Measurements from ENCODE around the gene LRRC3. TPM values are rescaled to one million over a fixed set of nuclear protein-coding genes. Genes with fewer than 3 reads are reported as not detected.
A peak's percentile ranks its signal among the peaks of the same experiment; 100 is the strongest.

The LRRC3 gene
- total RNA-seq, 4 donors from 2014 or later = 3.9 to 6.2 (median 4.7) TPM

DNA sequence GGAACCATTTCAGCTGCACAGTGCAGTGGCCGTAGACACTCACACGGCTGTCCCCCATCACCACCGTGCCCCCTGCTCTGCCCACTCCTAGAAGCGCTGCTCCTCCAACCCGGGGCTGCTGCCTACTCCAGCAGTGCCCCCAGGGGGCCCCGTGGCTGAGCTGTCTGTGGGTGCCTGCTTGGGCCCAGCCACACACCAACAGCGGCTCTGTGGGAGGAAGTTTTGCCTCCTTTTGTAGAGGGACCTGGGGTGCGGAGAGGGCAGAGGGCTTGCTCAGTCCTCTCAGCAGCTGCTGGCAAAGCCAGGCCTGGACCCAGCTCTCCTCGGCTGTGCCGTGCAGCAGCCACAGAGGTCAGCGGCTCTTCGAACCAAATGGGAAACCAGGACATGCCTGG is 11.4 kb upstream of the LRRC3 start:
- 90% methylated on average over 2 of the region's 12 CpGs for WGBS
- Histone ChIP-seq H3K4me1 (no peaks in the 10 kb centered on the region), H3K9me3 (no peaks in the 10 kb centered on the region), H3K4me3 (no peak overlapping the region), H3K27ac (no peak overlapping the region), H3K27me3 (peaks cover 48% of the 10 kb centered on the region), H3K36me3 (no peaks in the 10 kb centered on the region)
- DNase-seq (ENCODE audit: low spot score in 2 of 2) = no peak
- TF ChIP-seq, protein P1, sequence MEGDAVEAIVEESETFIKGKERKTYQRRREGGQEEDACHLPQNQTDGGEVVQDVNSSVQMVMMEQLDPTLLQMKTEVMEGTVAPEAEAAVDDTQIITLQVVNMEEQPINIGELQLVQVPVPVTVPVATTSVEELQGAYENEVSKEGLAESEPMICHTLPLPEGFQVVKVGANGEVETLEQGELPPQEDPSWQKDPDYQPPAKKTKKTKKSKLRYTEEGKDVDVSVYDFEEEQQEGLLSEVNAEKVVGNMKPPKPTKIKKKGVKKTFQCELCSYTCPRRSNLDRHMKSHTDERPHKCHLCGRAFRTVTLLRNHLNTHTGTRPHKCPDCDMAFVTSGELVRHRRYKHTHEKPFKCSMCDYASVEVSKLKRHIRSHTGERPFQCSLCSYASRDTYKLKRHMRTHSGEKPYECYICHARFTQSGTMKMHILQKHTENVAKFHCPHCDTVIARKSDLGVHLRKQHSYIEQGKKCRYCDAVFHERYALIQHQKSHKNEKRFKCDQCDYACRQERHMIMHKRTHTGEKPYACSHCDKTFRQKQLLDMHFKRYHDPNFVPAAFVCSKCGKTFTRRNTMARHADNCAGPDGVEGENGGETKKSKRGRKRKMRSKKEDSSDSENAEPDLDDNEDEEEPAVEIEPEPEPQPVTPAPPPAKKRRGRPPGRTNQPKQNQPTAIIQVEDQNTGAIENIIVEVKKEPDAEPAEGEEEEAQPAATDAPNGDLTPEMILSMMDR (IDR thresholded peaks at IDR 0.05) = no peak
- TF ChIP-seq POLR2AphosphoS5 (IDR thresholded peaks at IDR 0.05) (no peak), EP300 (IDR thresholded peaks at IDR 0.05) (no peak), POLR2A (IDR thresholded peaks at IDR 0.05) (no peak)

DNA sequence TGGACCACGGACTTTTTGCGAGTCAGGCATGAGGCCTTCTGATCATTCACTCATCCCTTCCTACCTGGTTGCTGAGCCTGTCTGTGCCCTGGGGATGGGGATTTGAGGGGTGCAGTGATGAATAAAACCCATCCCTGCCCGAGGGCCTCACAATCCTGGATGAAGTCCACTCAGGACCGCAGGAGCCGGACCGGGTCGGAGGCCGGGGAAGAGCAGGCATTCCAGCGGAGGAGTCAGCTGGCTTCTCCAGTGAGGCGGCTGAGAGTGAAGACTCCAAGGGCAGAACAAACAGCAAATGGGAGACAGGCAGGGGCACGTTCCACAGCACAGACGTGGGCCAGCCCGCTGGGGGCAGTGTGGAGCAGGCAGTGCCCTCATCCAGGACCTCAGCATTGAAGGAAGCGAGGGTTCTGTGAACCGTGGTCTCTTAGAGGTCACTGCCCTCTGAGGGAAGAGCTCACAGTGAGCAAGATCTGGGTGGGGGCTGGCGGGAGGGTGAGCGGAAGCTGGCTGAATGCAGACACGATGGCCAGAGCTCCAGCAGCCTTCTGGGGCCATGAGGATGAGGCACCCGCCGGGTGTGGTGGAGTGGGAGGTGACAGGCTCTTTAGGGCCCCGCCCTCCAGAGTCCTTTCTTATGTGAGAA is 10.9 kb upstream of the LRRC3 start:
- WGBS = 86% methylated on average over 12 of the region's 21 CpGs
- peaks cover 44% of the 10 kb centered on the region for H3K27me3 ChIP-seq
- no peak overlapping the region for H3K4me3 ChIP-seq
- H3K36me3 ChIP-seq = no peaks in the 10 kb centered on the region
- peak in 1 of 2 donors; percentile 38 for DNase-seq (ENCODE audit: low spot score in 2 of 2)
- H3K9me3 ChIP-seq = no peaks in the 10 kb centered on the region
- no peak overlapping the region for H3K27ac ChIP-seq
- H3K4me1 ChIP-seq = no peaks in the 10 kb centered on the region
- TF ChIP-seq POLR2A (IDR thresholded peaks at IDR 0.05) (no peak), POLR2AphosphoS5 (IDR thresholded peaks at IDR 0.05) (no peak), EP300 (IDR thresholded peaks at IDR 0.05) (no peak)
- TF ChIP-seq, protein P1 (IDR thresholded peaks at IDR 0.05) = no peak

DNA sequence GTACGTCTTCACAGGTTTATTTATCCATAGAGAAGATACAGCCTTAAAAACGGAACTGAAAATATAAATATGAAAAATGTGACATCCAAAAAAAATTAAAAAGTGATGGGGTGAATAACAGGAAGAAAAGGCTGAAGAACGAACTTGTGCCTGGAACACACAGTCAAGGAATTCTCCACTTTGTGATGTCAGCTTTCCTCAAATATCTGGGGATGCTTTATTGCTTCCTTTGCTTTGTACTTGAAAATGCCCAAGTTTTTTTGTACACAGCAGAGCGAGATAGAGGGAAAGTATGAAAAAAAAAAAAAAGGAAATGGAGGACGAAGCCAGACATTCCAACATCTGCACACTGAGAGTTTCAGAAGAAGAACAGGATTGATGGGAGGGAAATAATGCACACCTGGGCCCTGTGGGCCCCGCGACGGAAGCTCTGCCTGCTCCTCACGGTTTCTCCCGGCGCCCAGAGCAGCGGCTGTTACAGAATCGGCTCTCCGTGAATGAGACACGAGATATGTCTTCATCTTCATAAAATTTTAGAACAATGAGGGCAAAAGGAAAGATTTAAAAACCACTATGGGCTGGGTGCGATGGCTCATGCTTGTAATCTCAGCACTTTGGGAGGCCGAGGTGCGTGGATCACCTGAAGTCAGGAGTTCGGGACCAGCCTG is 10.0 kb upstream of the LRRC3 start:
- no peaks in the 10 kb centered on the region for H3K36me3 ChIP-seq
- no peak for TF ChIP-seq EP300 (IDR thresholded peaks at IDR 0.05)
- no peak for TF ChIP-seq POLR2A (IDR thresholded peaks at IDR 0.05)
- TF ChIP-seq, protein P1 (IDR thresholded peaks at IDR 0.05) = no peak
- no peak for TF ChIP-seq POLR2AphosphoS5 (IDR thresholded peaks at IDR 0.05)
- no peak overlapping the region for H3K27ac ChIP-seq
- H3K9me3 ChIP-seq = no peaks in the 10 kb centered on the region
- WGBS = 40% methylated on average over 19 of the region's 19 CpGs
- H3K4me3 ChIP-seq = no peak overlapping the region
- H3K27me3 ChIP-seq = peaks cover 52% of the 10 kb centered on the region
- DNase-seq (ENCODE audit: low spot score in 2 of 2) = peak in 1 of 2 donors; percentile 28
- no peaks in the 10 kb centered on the region for H3K4me1 ChIP-seq

DNA sequence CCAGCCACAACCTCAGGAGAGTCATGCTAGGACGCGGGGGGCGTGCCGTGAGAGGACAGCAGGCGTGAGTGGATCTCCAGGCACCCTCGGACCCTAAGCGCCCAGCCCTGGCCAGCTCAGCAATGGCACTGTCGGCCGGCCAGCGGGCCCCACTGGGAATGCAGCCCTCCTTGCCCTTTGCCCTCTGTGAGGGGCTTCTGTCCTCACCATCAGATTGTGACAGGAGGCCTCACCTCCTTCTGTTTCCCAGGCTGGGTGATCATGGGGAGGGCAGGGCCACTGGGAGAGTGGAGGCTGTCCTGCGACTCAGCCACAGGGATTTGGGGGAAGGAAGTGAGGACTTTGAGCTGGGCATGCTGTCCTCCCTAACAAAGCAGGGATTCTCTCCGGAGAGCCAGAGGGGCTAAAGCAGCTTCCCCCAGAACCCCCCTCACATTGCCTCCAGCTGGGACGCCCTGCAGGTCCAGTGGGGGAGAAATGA is 6.6 kb upstream of the LRRC3 start:
- Histone ChIP-seq H3K4me1 (no peaks in the 10 kb centered on the region), H3K27me3 (peaks cover 40% of the 10 kb centered on the region), H3K4me3 (no peak overlapping the region), H3K36me3 (no peaks in the 10 kb centered on the region), H3K9me3 (no peaks in the 10 kb centered on the region), H3K27ac (no peak overlapping the region)
- 17% methylated on average over 2 of the region's 13 CpGs for WGBS
- DNase-seq (ENCODE audit: low spot score in 2 of 2) = peak in 1 of 2 donors; percentile 52
- TF ChIP-seq, protein P1 (IDR thresholded peaks at IDR 0.05) = no peak
- TF ChIP-seq EP300 (IDR thresholded peaks at IDR 0.05) (no peak), POLR2AphosphoS5 (IDR thresholded peaks at IDR 0.05) (no peak), POLR2A (IDR thresholded peaks at IDR 0.05) (no peak)

All from suprapubic skin (tissue), 4 donors.